Mononuclear cell (primary cell): ENCODE measurements around the gene ARV1. TPM values are rescaled to one million over a fixed set of nuclear protein-coding genes. Genes with fewer than 3 reads are reported as not detected.

Experiments used
- total RNA-seq: library from RNA; depleted of rRNA; stranded (reverse); fragments of >200 nt; gene quantifications from one replicate; pipeline ENCODE4 v1.2.3, GENCODE V29; 2012

Gene ARV1
- total RNA-seq, 1 donor: 2.3 TPM

Other genes starting within 250 kb of the ARV1 start
- gene CAPN9, start 231.7 kb upstream of the ARV1 start, total RNA-seq: not detected
- 9.7 TPM for gene C1orf198, start 110.6 kb upstream of the ARV1 start, total RNA-seq
- 24.6 TPM for gene TTC13, start 233 bp upstream of the ARV1 start, total RNA-seq
- gene FAM89A, start 61.2 kb downstream of the ARV1 start, total RNA-seq: 1.4 TPM
- gene TRIM67, start 183.0 kb downstream of the ARV1 start, total RNA-seq: under 0.01 TPM